SU-DHL-6 (cell line): ENCODE measurements around the gene CENPX.

Source experiments
- CTCF ChIP-seq: fragments of 200-600 bp; sonication (generic); IDR thresholded peaks from one replicate; pipeline ENCODE4 v1.5.1; 2017; ENCODE audit warnings: antibody characterized with exemption, mild to moderate bottlenecking, low read length, moderate library complexity; ENCODE audit not compliant: insufficient read depth, poor library complexity, severe bottlenecking
- EZH2phosphoT487 ChIP-seq: fragments of 200-600 bp; sonication (generic), shearing (Covaris generic); conservative IDR thresholded peaks from 2 replicates; pipeline ENCODE4 v1.6.1; 2018; ENCODE audit warnings: mild to moderate bottlenecking, antibody characterized with exemption, low read length, moderate library complexity, mixed read lengths

GRCh38 chr17:82016875-82017459 is 5.7 kb downstream of the CENPX start:
- no peak for TF ChIP-seq CTCF
- no peak for TF ChIP-seq EZH2phosphoT487
